GM19455 (cell line): ENCODE results near the gene FMNL2.

Source experiments
- ATAC-seq: cut with Tn5 transposase; IDR thresholded peaks from one replicate; pipeline ENCODE4 v1.9.1; 2021; ENCODE audit not compliant: unreplicated experiment

The FMNL2 gene

DNA sequence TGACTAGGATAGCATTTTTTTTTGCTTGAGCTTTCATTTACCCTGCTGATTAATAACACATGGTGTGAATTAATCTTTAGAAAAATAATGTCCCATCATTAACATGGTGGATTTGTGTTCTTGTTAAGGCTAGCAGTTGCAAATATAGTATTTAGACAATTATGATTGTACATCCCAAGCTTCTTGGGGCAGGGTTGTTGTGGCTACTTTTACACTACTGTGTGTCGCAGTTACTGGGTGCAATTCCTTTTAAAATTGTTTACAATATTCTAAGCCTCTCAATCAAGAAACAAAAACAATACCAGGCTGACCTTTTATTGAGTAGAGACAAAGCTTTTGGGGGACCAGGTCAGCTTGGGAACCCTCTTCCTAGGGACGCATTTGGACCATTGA, 2.5 kb downstream of the FMNL2 start:
- no peak for ATAC-seq

DNA sequence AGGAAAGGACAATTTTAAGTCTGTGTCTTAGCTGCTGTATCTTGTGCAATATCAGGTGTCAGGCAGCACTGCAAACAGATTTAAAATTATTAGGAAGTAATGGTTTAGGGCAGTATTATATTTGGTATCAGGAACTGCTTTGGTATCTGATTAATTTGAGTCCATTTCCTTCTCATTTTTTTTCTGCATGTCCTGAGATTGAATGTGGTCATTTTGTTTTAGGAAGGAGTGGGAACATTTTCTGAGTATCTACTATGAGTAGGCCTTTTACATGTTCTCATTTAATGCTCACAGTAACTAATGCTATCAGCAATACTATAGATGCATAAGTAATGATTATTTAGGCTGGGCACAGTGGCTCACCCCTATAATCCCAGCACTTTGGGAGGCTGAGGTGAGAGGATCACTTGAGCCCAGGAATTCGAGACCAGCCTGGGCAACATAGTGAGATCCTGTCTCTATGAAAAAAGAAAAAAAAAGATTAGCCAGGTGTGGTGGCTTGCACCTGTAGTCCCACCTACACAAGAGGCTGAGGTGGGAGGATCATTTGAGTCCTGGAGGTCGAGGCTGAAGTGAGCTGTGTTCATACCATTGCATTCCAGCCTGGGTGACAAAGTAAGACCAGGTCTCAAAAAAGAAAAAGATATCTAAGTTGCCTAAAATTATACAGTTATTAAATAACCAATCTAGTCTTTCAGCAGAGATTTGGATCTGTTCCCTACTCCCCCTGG, 4.7 kb downstream of the FMNL2 start:
- ATAC-seq, result no peak

DNA sequence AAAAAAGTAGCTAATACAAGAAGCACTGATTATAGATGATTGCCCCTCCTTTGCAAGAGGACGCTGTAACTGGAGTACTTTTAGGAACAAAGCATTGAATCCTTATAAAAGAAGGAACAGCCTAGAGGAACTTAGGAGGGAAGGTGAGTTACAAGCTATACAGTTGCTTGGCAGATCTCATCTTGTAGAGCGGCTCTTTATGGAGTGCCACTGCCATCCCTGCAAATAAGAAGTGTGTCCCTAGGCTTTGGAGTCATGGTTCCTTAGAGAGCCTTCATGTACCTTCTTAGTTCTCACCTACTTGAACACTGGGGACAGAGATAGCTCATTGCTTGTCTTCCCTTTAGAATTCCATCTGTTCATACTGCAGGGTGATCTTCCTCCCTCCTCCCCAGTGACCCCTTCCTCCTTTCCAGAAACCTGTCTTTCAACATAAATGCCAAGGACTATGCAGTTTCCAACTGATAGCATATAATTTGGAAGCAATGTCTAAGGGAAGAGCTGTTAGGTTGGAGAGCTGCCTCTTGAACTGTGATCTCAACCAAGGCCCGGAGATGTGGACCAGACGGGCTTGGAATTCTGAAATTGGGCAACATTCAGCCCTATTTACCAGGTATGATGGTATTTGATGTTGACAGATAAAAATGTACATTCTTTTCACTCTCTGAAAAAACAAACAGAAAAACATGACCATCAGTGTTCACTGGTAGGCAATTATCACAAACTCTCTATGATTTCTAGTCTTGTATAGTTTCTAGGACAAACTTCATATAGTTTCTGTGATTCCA, 7.5 kb downstream of the FMNL2 start:
- ATAC-seq, result no peak

DNA sequence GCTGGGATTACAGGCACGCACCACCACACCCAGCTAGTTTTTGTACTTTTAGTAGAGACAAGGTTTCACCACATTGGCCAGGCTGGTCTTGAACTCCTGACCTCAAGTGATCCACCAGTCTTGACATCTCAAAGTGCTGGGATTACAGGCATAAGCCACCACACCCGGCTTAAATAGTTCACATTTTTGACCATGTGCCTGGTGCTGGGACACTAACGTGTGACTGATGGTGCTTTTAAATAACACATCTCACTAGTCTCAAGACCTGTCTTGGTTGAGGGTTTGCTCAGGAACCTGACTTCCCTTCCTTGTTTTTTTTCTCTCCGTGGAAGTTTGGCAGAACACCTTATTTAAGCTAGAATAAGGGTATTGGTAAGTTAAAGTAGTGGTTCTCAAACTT, 8.5 kb downstream of the FMNL2 start:
- ATAC-seq, result no peak

DNA sequence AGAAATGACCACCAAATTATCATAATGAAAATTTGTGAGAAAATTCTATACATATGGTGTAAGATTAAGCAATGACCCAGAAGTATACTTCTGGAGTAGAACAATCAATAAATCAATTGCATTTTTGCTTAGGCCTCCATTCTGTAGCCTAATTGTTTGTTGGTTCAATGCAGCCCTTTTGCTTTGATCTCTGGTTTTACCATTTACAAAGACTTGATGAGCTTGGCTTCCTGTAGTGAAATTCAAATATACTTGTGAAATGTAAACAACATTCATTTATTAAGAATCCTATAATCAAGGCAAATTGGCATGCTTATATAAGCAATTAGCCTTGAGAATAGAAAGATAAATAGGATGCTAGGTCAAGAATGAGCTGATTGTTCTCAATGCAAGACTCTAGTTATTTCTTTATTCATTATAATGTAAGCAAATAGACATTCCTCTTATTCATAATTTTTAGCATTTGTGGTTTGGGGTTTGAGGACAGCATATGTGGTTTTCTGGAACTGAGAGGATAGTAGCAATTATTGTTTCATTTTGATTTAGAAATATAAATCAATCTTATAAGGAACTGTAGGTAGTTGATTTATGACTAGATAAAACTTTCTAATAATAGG, 9.7 kb downstream of the FMNL2 start:
- no peak for ATAC-seq

DNA sequence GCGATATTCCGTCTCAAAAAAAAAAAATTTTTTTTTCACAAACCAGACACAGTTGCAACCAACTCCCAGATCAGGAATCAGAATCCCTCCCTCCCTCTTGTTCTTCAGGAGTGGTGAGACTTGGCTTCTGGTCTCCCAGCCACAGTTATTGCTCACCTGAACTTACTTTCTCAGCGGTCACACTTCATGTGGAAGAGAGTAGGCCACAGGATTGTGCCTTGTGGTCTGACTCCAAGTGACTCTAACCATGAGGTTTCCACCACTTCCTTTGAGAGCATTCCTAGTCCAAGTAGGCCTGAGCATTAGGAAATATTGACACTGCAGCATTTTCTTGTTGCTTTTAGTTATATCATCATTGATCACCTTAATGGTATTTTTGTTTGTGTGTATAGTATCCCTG, 12.1 kb downstream of the FMNL2 start:
- ATAC-seq, result no peak

DNA sequence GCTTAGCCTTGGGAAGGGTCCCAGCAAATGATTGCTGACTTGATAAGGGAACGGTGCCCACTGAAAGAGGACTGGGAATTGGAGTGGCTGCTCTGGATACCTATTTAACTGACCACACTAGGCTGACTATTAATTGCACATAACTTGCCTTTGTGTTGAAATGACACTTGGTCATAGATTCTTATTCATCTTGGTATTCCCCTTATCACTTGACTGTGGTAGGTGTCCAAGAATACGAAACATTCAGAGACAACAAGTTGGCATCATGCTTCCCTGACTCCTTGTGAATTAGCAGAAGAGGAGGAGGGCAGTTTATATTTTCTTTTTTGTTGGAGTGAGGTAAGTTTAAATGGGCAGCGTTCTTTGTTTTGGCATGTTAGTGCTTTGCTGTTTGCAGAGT, 13.4 kb downstream of the FMNL2 start:
- no peak for ATAC-seq

DNA sequence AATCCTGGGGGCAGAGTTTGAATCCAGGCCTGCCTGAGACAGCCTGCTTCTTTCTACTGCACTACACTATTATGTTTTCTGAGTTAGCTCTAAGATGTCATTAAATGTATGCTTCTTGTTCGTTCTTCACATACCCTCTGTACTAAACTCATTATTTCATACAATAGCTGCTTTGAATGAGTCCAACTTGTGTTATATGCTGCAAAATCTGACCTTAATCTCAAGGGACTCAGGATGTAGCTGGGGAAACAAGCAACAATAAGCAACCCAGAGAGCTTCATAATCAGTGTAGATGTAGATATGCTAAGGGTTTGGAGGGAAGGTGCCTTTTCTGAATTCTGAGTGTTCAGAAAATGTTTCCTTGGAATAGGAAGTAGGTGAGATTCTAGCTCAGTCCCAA, 14.4 kb downstream of the FMNL2 start:
- no peak for ATAC-seq

DNA sequence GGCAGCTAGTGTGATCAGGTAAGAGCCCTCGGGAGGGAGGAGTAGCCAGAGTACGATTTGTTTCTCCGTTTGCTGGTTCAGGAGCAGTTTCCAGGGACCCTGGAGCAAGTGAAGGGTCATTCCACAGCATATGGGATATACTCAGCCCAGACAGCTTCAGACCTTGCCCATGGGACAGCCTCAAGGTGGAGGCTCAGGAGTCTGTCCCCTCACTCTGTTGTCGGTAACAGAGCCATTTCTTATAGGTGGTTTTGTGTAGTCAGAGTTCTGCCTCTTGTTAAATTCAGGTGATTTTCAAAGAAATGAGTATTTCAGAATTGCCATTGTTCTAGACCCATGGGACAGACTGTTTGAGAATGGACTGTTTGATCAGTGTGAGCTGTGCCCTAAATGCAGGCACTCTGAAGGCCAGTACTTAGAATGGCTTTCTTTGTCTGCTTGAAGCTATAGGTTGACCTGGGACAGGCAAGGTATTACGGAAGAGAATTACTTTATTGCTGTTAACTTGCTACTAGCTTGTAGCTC, 15.2 kb downstream of the FMNL2 start:
- ATAC-seq, result no peak

DNA sequence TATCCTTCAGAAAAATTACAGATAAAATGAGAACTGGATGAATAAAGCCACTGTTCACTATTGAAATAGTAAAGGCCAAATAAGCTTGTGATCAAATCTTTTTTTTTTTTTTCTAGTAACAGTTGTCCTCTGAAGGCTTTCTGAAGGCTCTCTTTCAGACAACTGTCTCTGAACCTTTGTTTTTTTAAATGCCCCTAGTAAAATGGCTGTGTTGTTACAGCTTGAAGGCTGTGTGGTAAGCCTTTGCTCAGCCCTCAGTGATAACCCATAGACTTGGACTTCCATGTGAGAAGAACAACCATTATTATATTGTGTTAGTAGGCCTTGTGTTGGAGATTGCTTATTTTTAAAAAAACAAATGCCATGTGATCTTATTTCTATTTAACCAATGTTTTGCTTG, 17.6 kb downstream of the FMNL2 start:
- no peak for ATAC-seq

DNA sequence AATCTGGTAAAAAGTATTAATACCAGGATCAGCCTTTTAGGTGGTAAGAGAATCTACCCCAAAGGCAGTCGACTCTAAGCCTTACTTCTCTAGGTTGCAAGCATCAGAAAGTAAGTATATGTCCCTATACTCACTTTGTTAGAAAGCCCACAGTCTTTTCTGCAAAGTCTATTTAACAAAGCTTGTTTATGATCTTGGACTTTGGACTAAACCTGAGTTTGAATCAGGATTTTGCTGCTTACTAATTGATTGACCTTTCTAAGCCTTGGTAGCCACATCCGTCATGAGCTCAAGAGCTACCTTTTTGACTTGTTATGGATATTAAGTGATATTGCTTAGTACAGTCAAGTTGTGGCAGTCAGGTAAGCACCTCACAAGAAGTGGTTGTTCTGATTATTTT, 18.4 kb downstream of the FMNL2 start:
- no peak for ATAC-seq

DNA sequence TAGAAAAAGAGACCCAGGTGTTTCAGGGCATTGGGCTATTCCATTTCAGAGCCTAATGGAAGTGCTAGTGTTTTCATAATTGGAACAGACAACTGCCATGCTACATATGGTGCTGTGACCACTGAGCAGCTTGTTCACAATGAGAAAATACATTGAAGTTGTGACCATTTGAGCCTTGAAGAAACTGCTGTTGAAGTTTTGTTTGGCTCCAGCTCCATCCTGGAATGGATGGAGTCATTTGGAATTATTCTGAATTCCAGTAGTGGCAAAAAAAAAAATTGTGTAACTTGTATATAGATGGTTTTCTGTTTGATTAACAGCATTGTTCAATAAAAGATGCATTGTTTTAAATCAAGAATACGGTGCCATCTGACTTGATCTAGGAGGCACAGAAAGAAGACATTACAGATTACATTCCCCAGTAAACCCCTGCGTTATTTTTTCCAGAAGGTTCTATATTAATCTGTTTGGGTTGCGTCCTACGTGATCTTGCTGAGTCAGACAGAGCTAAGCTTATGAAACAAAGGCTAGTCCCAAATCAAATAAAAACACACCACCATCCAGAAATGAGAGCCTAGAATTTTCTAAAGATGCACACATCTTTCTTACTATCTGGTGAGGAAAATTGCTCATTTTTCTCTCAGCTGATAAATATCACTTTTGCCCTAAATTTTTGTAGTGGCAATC, 19.2 kb downstream of the FMNL2 start:
- ATAC-seq, result no peak

DNA sequence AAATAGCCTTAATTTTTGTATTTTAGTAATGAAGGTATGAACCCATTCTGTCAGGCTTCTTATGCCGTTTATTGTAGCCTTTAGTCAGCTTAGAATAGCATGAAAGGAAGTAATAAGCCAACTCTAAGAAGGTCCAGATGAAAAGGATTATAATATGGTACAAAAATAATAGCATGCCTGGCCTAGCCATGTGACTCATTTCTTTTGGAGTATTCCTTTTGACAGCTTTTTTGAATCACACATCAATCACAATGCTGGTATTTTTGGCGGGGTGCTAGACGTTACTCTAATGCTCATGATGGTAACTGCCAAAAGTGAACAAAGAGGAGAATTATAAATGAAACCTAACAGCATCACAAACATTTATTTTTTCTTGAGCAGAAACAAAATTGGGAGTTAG, 19.9 kb downstream of the FMNL2 start:
- no peak for ATAC-seq

DNA sequence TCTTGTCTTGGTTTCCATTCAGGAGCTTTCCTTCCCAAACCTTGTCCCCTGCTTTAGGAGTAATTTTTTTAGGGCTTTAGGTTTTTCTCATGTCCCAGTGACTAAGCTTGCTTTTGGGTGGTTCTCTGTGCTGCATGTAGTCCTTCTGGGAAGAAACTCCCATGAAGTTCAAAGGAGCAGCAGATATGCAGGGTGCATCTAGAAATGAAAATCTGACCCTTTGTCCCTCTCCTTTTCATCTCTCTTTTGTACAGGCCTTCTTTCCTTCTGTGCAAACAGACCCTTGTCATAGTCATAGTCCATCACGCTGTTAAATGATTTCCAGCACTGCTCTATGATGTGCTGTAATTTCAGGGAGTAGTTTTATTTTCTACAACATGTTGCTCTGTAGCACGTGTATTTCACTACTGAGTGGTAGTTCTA, 20.4 kb downstream of the FMNL2 start:
- no peak for ATAC-seq

DNA sequence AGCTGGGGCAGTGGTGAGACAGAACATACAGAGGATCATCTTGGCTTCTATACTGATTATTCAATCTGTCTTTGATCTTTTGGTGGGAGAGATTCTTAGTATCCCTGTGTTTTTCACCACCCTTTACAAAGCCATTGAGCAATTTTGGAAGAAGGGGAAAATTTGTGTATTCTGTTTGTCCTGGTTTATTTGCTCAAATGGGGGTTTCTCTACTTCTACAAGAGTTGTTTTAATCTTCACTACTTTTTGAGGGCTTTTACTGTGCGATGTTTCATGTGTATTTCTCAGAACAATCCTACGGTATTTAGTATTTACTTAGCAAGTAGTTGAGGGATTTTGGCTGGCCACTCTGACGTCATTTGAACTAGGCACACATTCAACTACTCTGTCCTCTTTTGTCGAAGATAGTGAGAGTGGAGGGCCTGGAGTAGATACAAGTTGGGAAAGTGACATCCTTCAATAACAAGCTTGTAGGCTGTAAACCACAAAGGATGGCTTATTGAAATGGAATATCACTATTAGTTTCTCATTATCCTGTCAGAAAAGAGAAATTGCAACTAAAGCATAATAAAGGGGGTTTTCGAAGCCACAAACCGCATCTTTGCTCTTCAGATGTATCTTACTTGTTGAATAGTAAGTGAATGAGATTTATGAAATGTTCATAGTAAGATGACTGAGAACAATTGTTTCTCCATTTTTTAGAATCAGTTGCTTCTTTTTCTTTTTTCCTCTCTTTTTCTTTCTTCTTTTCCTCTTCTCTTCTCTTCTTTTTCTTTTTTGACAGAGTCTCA, 24.8 kb downstream of the FMNL2 start:
- ATAC-seq, result no peak

DNA sequence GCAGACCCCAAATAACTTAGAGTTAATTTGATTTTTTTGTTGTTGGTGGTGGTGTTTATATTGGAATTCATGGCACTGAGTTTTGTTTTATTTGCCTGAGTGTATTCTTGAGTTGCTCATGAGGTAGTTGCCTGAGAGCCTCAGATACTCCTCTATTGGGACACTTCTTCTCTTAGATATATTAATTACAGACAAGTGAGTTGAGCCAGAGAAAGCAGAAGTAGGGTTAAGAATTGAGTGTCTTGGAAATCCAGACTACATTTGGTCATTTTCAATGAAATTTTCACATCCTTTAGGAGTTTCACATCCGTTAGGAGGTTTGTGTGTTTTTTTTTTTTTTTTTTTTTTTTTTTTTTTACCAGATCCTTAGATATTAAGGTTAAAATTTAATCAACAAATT, 29.0 kb downstream of the FMNL2 start:
- ATAC-seq, result no peak

DNA sequence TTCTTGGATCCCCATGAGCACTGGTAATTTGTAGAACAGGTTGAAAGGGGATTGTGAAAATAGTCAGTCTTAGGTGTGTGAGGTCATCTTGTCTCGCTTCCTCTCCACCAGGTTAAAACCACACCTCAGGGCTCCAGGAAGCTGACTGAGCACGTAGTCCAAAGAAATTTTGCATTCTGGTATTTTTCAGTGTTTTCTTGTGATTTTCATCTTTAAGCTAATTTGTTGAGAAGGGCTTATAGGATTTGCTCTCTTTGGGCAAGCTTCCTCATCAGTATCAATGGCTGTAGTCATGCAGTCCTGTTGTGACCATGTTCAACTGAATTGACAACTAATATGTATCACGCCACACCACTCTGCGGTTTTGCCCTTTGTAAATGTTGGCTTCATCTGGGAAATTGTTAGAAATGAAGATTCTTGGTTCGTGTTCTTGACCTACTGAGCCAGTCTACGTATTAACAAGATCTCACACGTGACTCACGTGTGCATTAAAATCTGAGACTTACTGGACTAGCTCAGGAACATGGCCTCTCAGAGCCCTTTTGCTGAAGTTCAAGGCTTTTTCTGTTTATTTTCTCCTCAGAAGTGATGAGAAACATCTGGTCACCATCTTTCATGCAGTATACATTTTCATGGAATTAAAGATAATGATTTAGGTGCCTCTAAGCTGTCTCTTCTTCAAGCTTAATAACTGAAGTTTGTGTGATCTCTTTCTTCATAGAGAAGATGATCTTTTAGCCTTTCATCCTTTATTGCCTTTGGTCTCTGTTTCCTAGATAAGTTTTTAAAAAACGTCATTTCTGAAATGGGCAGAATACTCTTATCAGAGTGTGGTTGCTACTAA, 32.8 kb downstream of the FMNL2 start:
- no peak for ATAC-seq

DNA sequence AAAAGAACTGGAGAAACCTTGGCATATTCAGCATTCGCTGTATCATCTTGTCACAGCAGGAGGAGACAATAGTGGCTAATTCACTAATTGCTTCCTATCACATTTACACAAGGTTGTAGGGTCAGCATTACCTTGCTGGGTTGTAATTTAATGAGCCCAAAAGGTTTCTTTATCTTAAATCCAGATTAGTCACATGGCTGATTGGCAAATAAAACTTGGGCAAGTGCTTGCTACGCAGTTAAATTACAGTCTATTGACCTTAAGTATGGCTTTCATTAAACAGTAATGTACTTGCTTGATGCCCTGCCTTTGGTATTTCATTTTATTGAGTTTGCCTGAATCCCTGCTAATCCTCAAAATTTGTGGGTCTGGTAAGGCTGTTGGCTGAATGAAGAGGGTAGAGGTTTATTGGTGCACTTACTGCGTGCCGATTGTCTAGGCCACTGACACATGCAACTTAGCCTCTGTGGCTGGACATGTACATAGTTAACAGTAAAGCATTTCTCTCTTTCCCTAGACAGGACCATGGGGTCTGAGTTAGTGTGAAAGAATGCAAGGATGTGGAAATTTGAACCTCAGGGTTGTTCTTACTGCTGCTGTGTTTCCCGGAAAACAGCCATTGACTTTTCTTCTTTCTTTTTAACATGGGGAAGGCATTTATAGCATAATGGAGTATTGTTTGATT, 34.3 kb downstream of the FMNL2 start:
- ATAC-seq, result no peak

DNA sequence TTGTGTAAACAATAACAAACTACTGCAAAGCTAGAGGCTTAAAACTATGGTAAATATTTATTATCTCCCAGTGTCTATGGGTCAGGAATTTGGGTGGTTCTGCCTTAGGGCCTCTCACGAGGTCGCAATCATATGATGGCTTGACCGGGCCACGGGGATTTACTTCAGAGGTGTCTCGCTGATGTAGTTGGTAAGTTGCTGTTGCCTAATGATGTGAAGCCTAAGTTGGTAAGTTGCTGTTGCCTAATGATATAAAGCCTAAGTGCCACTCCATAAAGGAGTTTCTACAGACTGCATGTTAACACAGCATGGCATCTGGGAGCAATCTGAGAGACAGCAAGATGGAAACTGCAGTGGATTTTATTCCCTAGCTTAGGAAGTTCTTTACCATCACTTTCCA, 35.8 kb downstream of the FMNL2 start:
- no peak for ATAC-seq
